WI38 (cell line): ENCODE measurements around the gene SLC6A3.
"Not testable (repeated sequence)": the region's sequence is repeated elsewhere in the genome, so short reads cannot be mapped to it uniquely, and the experiment has no call there.

Experiments used
- H3K4me3 ChIP-seq: 2 replicates; pipeline ENCODE4 v1.5.1; 2011; ENCODE audit warnings: low read depth, mild to moderate bottlenecking, control low read depth, low read length
- CTCF ChIP-seq: IDR thresholded peaks from 2 replicates; pipeline ENCODE4 v1.5.1; 2012; ENCODE audit warnings: low read depth, mild to moderate bottlenecking, control low read depth, low read length

SLC6A3 gene

DNA sequence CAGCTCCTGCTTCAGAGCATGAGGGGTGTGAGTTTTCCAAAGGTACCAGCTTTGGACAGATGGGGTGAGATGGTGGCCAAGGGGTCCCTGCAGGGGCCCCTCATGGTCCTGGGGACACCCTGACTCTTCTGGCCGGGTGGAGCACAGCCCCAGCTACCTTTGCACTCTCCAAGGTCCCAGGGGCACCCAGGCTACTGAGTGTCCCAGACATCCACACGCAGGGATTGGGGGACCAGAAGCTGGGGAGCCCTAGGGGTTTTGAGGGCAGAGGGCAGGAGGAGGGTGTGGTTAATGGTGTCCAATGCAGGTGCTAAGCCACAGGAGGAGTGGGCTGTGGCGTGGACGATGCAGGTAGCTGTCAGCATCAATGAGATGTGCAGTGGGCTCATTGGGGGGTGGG is 84.4 kb downstream of the SLC6A3 start:
- H3K4me3 ChIP-seq = no peak overlapping the region

GRCh38 chr5:1360367-1360766 is 84.9 kb downstream of the SLC6A3 start:
- H3K4me3 ChIP-seq = not testable (repeated sequence)

More for the DNA sequence above, 84.4 kb downstream of the SLC6A3 start:
- no peak for TF ChIP-seq CTCF

GRCh38 chr5:1359713-1360112 is 85.5 kb downstream of the SLC6A3 start:
- TF ChIP-seq CTCF = no peak

GRCh38 chr5:1359031-1359645 is 86.1 kb downstream of the SLC6A3 start:
- H3K4me3 ChIP-seq = no peak overlapping the region
- TF ChIP-seq CTCF = no peak

More at GRCh38 chr5:1359713-1360112, 85.5 kb downstream of the SLC6A3 start:
- no peak overlapping the region for H3K4me3 ChIP-seq

- no peak overlapping the region for H3K4me3 ChIP-seq
Measured at GRCh38 chr5:1358726-1359025, 86.6 kb downstream of the SLC6A3 start.

DNA sequence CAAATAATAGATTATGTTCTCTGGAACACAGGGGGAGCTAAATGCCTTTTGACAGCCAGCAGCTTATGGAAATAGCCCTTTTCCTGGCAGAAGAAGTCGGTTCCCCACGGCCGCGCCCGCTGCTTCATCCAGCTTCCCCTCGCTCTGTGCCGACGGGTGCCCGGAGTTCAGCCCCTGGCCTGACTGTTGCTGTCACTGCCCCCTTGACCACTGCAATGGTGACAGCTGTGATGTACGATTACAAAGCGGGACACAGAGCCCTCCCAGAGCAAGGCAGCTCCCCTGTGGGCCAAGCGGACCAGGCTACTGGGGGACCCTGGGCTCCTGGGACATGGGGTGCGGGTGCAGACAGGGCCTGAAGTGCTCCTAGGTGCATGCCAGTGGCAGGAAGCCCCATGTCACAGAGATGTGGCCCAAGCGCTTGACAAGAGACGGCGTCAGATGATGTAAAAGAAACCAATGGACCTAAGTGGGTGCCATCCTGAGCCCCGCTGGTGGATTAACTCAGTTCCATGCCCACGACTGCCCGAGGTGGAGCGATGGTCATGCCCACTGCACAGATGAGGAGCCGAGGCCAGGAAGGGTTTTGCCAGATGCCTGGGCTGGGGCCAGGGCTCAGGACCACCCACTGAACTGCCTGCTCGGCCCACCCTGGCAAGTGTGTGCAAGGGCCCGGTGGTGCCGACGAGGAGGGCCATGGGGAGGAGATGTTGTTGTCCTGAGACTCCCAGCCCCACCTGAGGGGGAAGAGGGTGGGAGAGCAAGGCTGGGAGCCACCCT is 87.1 kb downstream of the SLC6A3 start:
- H3K4me3 ChIP-seq = no peak overlapping the region
- no peak for TF ChIP-seq CTCF

More at GRCh38 chr5:1358726-1359025, 86.6 kb downstream of the SLC6A3 start:
- no peak for TF ChIP-seq CTCF

- no peak for TF ChIP-seq CTCF
- no peak overlapping the region for H3K4me3 ChIP-seq
Measured at GRCh38 chr5:1356873-1357787, 88.1 kb downstream of the SLC6A3 start.
